ENCODE results near the gene PPP1R12B.
"Not testable (repeated sequence)": the region's sequence is repeated elsewhere in the genome, so short reads cannot be mapped to it uniquely, and the experiment has no call there.

Gene PPP1R12B

DNA sequence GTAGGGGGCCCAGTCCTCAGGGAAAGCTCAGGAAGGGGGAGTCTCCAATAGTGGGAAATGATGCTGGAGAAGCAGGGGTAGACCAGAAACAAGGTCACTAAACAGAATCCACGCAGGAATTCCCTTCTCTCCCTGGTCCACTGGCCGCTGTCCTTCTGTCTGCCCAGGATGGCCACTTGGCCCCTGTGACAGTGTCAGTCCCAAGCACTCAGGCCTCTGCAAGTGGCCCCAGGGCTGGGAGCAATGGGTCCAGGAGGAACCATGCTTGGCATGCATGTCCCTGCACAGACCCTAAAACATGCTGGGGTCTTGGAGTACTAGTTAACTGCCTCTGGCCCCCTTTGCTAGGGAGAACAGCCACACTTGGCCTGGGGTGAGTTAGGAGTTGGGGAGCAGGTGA lies 271.5 kb downstream of the PPP1R12B start:
- DNase-seq: not testable (repeated sequence)

DNA sequence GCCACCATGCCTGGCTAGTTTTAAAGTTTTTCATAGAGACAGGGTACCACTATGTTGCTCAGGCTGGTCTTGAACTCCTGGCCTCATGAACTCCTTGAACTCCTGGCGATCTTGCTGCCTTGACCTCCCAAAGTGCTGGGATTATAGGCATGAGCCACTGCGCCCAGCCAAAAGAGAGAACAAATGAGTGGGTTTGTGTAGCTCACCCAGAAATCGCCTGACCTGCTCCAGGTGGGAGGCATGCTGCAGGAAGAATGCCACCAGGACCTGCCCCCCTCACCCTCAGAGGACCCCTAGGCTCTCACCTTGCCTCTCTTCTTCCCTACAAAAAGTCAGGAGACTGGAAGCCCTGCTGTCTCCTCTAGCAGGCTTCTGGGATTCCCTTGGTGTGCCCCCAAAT lies 272.9 kb downstream of the PPP1R12B start:
- DNase-seq: no peak

DNA sequence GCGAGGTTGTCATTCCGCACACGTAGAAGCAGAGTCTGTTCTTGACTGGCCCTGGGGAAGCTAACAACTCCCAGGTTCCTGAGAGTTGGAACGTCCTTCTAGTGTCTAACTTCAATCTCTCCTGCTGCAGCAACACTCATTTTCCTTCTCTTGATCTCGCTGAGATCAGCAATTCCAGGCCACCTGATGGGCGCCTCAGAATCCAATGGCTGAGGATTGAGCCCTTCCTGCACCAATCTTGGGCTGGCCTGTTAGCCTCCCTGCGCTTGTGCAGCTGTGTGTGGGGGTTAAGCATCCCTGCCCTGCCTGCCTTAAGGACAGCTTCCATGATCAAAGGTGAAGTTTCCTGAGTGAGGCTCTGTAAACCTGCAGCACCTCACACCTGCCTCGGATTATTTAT lies 273.9 kb downstream of the PPP1R12B start:
- no peak for DNase-seq

DNA sequence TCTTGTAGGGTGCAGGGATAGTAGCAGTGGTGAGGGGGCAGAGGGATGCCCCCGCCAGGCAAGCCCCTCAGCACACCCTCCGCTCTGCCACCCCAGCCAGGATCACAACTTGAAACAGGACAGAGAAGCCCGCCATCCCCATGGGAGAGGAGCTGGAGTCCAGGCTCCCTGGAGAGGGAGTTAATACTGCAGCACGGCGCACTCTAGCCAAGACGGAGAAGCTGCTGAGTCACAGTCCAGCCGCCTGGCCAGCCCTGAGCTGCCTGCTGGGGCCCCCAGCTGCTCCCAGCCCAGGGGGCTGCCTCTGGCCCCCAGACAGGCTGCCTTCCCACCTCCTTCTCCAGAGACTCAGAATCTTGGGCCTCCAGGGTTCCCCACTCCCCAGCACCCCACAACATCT lies 274.6 kb downstream of the PPP1R12B start:
- no peak for DNase-seq

DNA sequence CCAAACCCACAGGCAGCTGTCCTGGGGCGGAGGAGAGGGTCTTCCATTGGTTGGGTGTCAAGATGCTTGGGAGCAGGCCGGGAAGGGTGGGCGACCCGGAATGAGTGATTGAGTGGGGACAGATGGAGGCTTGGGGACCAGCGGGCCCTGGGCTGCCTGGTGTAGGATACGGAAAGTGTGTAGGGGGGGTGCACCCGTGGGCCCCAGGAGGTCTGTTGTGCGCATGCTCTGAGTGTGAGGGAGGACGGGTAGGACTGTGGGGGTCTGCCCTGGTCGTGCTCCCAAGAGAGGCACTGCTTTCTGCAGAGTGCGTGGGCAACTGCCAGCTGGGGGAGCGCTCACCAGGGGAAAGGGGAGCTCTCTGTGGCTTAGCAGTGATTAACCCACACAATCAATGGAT lies 275.0 kb downstream of the PPP1R12B start:
- DNase-seq: not testable (repeated sequence)

- no peak for DNase-seq
These were observed 275.7 kb downstream of the PPP1R12B start for GRCh38 chr1:202624088-202624780.

DNA sequence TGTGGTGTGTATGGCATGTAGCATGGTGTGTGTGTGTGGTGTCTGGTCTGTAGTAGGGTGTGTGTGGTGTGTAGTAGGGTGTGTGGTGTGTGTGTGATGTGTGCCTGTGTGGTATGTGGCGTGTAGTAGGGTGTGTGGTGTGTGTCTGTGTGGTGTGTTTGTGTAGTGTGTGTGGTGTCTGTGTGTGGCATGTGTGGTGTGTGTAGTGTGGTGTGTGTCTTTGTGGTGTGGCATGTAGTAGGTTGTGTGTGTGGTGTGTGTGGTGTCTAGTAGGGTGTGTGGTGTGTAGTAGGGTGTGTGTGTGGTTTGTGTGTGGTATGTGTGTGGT lies 276.2 kb downstream of the PPP1R12B start:
- no peak for DNase-seq

DNA sequence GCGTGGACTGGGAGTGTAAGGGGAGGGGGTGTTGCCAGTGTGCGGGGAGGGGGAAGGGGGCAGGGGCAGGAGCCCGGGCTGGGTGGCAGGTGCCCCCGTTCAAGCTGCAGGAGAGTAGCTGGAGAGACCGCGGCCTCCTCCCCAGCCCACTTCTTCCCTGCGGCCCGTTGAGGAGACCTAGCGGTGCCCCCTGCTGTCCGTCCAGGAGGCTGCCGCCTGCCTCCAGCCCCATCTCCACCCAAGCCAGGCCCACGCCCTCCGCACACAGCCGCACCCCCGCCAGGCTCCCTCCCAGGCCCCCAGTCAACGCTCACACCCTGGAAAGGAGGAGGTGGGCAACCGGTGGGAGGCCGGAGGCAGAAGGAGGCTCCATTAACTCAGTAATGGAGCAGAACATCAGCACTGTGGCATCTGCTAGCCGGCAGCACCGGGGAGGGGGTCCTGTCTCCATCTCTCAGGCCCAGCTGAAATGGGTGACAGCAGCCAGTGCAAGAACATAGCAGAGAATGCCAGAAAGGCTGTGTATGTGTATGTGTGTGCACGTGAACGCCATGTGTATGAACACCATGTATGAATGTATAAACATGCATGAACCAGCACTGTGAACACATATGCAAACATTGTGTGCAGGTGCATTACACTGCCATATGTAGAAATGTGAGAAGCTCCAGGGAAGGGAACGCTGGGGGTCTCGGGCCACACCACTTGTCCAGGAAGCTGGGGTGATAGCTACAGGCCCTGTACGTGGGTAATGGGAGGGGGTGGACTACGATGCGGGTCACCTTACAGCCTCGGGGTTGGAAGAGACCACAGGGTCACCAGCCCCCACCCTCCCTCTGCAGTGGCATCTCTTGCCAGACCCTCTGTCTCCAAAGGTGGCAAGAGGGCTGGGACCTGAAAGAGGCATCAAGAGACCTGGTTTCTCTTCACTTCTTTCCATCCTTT lies 277.2 kb downstream of the PPP1R12B start:
- peak; percentile 43 for DNase-seq

GRCh38 chr1:202627036-202627435 lies 278.5 kb downstream of the PPP1R12B start:
- not testable (repeated sequence) for DNase-seq

DNA sequence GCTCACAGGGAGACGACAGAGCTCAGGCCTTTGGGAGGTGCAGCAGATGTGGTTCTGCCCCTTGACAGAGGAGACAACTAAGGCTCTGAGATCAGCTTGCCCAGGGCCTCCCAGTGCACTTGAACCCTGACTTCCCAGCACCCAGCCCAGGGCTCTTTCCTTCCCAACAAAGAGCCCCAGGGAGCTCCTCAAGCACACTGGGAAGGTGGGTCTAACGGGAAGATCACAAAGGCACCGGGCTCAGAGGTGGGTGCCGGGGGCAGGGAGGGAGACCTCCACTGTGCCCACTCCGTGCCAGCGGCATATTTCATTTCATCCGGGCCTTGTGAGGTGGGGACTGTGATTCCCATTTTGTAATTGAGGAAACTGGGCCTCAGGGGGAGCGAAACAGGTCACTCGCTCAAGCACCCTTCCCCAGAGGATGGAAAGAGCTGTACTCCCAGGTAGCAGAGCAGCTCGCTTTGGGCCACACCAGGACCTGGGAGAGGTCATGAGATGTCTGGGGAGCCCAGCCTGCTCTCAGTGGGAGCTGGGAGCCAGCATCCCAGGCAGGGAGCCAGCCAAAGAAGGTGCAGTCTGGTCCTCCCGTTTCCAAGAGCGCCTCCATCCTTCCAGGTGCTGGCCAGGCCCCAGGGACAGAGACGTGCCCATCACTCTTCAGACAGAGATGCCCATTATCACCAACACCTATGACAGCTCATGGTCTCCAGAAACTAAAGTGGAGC lies 279.5 kb downstream of the PPP1R12B start:
- no peak for DNase-seq

DNA sequence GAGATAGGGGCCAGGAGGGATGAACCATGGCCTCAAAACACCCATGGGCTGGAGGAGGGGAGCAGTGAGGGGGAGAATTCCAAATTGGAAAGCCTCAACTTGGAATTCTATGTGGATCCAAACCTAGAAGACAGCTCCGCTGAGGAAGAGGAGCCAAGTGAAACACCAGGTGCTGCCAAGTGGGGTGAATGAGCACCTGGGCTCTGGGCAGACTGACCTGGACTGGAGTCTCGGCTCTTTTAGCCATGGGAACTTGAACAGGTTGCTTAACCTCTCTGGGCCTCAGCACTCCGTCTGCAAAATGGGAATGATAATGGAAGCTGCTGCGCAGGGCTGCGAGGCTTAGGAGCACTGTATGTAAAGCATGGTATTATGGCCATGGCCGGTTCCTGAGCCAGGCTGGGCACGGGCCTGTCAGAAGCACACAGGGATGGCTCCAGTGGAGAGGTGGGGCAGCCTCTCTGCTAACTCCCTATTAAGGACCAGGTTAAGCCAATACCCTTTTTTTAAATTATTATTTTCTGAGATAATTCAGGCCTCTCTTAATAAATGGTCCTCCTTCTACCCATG lies 280.2 kb downstream of the PPP1R12B start:
- DNase-seq: no peak

GRCh38 chr1:202629257-202629811 lies 280.8 kb downstream of the PPP1R12B start:
- DNase-seq: not testable (repeated sequence)

- DNase-seq: not testable (repeated sequence)
These were observed 281.6 kb downstream of the PPP1R12B start for GRCh38 chr1:202630096-202630495.

DNA sequence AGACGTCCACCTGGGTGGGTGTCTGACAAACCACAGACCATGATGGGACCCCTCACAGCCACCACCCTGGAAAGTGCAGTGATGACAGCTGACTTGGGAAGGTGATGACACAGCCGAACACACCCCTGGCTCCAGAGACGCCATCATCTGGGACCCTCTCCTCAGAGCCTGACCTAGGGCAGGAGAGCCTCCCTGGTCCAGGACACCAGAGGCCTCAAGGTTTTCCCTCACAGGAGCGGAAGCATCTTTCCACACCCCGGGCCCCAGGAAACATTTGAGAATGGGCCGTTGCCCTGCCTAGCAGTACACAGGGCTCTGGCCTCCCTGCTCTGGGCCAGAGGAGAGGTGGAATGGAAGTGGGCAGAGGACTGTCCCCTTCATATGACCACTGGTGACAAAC lies 282.0 kb downstream of the PPP1R12B start:
- DNase-seq: no peak

GRCh38 chr1:202631076-202631923 lies 282.8 kb downstream of the PPP1R12B start:
- no peak for DNase-seq

DNA sequence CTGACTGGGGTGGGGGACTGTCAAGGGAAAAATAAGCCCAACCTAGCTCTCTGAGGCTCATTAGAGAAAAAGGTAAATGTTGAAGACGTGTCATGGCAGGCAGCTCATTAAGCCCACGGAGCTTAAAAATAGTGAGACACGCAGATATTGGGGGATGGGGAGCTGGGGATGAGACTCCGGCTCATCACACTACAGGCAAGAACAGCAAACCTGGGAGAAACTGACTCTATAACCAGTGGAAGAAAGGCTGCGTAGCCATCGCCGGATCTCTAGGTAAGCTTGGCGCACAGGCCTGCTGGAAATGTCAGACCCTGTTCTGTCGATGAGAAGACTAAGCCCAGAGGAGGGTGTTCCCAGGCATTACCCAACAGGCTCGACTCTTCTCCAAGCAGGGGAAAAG lies 283.7 kb downstream of the PPP1R12B start:
- no peak for DNase-seq

DNA sequence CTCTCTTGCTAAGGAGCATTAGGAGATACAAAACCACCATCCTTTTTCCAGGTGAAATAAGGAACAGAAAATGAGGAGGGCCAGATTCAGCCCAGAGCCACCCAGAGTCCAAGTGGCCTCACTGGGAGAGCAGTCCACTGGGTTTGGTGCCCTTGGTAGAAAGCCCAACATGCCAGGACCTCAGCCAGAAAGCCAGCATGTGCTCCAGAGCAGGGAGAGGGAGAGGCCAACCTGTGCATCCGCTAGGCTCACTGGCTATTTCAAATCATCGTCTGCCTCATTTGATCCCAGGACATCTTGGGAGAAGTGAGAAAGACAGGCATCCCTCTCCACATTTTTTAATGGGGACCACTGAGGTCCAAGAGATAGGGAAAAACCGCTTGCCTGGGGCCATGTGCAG lies 287.7 kb downstream of the PPP1R12B start:
- not testable (repeated sequence) for DNase-seq

DNA sequence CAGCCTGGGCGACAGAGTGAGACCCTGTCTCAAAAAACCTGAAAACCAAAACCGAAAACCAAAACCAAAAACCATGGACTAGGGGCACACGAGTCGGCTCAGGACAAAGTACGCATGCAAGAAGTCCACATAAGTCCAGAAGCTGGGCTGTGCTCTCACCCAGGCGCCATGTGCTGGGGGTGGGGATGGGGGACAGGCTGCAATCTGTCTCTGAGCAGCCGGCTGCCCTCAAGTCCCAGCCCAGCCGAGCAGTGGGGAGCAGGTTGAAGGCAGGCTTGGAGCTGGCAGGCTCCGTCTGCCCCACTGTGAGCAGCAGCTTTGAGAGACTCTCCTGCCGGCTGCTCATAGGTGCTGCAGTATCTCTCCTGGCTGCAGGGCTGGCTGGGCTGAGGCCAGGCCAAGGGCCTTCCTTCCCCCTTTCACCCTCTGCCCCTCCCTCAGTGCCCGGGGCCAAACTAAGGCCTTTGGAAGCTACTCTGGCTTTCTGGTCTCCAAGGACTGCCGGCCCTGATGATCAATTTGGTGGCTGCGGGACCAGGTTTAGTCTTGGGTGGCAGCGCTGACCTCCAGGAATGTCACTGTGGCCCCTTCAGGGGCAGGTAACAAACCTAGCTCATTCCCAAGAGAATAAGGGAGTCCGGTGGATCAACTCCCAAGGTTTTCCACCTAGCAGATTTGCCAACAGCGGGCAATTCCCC lies 289.0 kb downstream of the PPP1R12B start:
- DNase-seq: not testable (repeated sequence)

GRCh38 chr1:202638019-202638700 lies 289.7 kb downstream of the PPP1R12B start:
- no peak for DNase-seq

GRCh38 chr1:202638701-202639305 lies 290.3 kb downstream of the PPP1R12B start:
- DNase-seq: not testable (repeated sequence)

All from stimulated activated CD4-positive, alpha-beta T cell treated with anti-CD3 and anti-CD28 coated beads, Interleukin-4, amount 100 ng/mL, for 24 hours (primary cell).